GM12873 (cell line): ENCODE results near the gene CCDC187.

Source experiments
- CTCF ChIP-seq: IDR thresholded peaks from 2 replicates; pipeline ENCODE4 v1.5.1; 2012; ENCODE audit warnings: low read depth, mild to moderate bottlenecking, moderate library complexity, low read length, control low read depth; ENCODE audit not compliant: insufficient read depth; ENCODE audit errors: missing control alignments

The CCDC187 gene

GRCh38 chr9:136255896-136256890 is 47.7 kb downstream of the CCDC187 start:
- peak; percentile 31 for TF ChIP-seq CTCF

GRCh38 chr9:136255166-136255538 is 48.7 kb downstream of the CCDC187 start:
- no peak for TF ChIP-seq CTCF

GRCh38 chr9:136254381-136255165 is 49.3 kb downstream of the CCDC187 start:
- no peak for TF ChIP-seq CTCF

GRCh38 chr9:136253246-136254130 is 50.4 kb downstream of the CCDC187 start:
- TF ChIP-seq CTCF: no peak

GRCh38 chr9:136252846-136253245 is 51.0 kb downstream of the CCDC187 start:
- TF ChIP-seq CTCF: no peak

- no peak for TF ChIP-seq CTCF
These were observed 51.6 kb downstream of the CCDC187 start for GRCh38 chr9:136252281-136252680.
